ENCODE measurements around the gene ZNHIT1. TPM values are rescaled to one million over a fixed set of nuclear protein-coding genes. Genes with fewer than 3 reads are reported as not detected.

ZNHIT1 gene
- total RNA-seq, 2 donors from 2014 or later: 75.2 to 109 TPM

GRCh38 chr7:101179713-101180112 is 38.3 kb upstream of the ZNHIT1 start:
- intact Hi-C loops (cut with DNase I): no loop called here
- Histone ChIP-seq H3K4me3 (no peak overlapping the region), H3K9me3 (no peaks in the 10 kb centered on the region), H3K27me3 (replicated peaks; ENCODE audit: insufficient read depth) (peaks cover 16% of the 10 kb centered on the region), H3K4me1 (replicated peaks) (no peaks in the 10 kb centered on the region), H3K27ac (no peak overlapping the region), H3K36me3 (no peaks in the 10 kb centered on the region)
- 2% methylated on average over 27 of the region's 27 CpGs for WGBS
- DNase-seq (ENCODE audit: low spot score): no peak
- TF ChIP-seq CTCF (IDR thresholded peaks at IDR 0.05) (no peak), POLR2AphosphoS5 (IDR thresholded peaks at IDR 0.05) (no peak), POLR2A (IDR thresholded peaks at IDR 0.05) (no peak)

- WGBS: 4% methylated on average over 55 of the region's 56 CpGs
- Histone ChIP-seq H3K36me3 (no peaks in the 10 kb centered on the region), H3K9me3 (no peaks in the 10 kb centered on the region), H3K27ac (no peak within 1 kb of the TSS), H3K4me1 (replicated peaks) (no peaks in the 10 kb centered on the region), H3K27me3 (replicated peaks; ENCODE audit: insufficient read depth) (peaks cover 16% of the 10 kb centered on the region), H3K4me3 (no peak within 1 kb of the TSS)
- intact Hi-C loops (cut with DNase I): no loop called here
- TF ChIP-seq POLR2AphosphoS5 (IDR thresholded peaks at IDR 0.05) (no peak), CTCF (IDR thresholded peaks at IDR 0.05) (no peak), POLR2A (IDR thresholded peaks at IDR 0.05) (no peak)
- DNase-seq (ENCODE audit: low spot score): no peak
These were observed 37.7 kb upstream of the ZNHIT1 start, which contains the start of gene NAT16 for GRCh38 chr7:101180130-101180755. Gene NAT16, minus strand, starts transcription at chr7:101180293. Its CDS starts 5,486 bp downstream, at chr7:101174807.

- TF ChIP-seq POLR2A (IDR thresholded peaks at IDR 0.05) (no peak), CTCF (IDR thresholded peaks at IDR 0.05) (no peak), POLR2AphosphoS5 (IDR thresholded peaks at IDR 0.05) (no peak)
- no peaks in the 10 kb centered on the region for H3K36me3 ChIP-seq
- no peaks in the 10 kb centered on the region for H3K4me1 ChIP-seq (replicated peaks)
- intact Hi-C loops (cut with DNase I): no loop called here
- whole genome bisulfite sequencing: 47% methylated on average over 5 of the region's 5 CpGs
- no peak for DNase-seq (ENCODE audit: low spot score)
- no peaks in the 10 kb centered on the region for H3K9me3 ChIP-seq
- H3K27me3 ChIP-seq (replicated peaks; ENCODE audit: insufficient read depth): no peaks in the 10 kb centered on the region
- no peak overlapping the region for H3K27ac ChIP-seq
- H3K4me3 ChIP-seq: no peak overlapping the region
These were observed 32.6 kb upstream of the ZNHIT1 start for GRCh38 chr7:101185258-101185839.

GRCh38 chr7:101186194-101186593 is 31.8 kb upstream of the ZNHIT1 start:
- no peaks in the 10 kb centered on the region for H3K4me1 ChIP-seq (replicated peaks)
- H3K27ac ChIP-seq: no peak overlapping the region
- WGBS: 67% methylated on average over 6 of the region's 6 CpGs
- TF ChIP-seq CTCF (IDR thresholded peaks at IDR 0.05) (no peak), POLR2A (IDR thresholded peaks at IDR 0.05) (no peak), POLR2AphosphoS5 (IDR thresholded peaks at IDR 0.05) (no peak)
- no peaks in the 10 kb centered on the region for H3K9me3 ChIP-seq
- DNase-seq (ENCODE audit: low spot score): no peak
- H3K36me3 ChIP-seq: no peaks in the 10 kb centered on the region
- intact Hi-C loops (cut with DNase I): no loop called here
- no peak overlapping the region for H3K4me3 ChIP-seq
- no peaks in the 10 kb centered on the region for H3K27me3 ChIP-seq (replicated peaks; ENCODE audit: insufficient read depth)

All from prostate gland (tissue), 2 donors.